ENCODE results near the gene ZNF862. TPM values are rescaled to one million over a fixed set of nuclear protein-coding genes. Genes with fewer than 3 reads are reported as not detected.

The ZNF862 gene
- total RNA-seq, 1 experiment from 2014 or later = 1.9 TPM

DNA sequence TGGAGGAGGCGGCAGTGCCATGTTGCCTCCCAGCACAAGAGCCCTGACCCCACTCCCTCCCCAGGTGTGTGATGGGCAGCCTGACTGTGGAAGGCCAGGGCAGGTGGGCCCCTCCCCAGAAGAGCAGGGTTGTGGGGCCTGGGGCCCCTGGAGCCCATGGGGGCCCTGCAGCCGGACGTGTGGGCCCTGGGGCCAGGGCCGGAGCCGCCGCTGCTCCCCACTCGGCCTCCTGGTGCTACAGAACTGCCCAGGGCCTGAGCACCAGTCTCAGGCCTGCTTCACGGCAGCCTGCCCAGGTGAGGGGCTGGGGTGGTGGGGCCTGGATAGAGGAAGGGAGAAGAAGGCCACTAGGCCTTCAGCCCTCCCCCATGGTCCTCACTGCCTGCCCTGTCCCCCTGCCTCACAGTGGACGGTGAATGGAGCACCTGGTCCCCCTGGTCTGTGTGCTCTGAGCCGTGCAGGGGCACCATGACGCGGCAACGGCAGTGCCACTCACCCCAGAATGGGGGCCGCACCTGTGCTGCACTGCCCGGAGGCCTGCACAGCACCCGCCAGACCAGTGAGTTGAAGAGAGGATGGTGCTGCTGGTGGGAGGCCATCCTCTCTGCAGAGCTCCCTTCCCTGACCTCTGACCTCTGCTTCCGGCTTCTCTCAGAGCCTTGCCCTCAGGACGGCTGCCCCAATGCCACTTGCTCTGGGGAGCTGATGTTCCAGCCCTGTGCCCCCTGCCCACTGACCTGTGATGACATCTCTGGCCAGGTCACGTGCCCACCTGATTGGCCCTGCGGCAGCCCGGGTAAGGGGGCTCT lies 46.6 kb upstream of the ZNF862 start:
- Histone ChIP-seq H2BK20ac (ENCODE audit: low read depth, low read length, poor library complexity, severe bottlenecking) (no peak overlapping the region), H3K4me1 (ENCODE audit: insufficient read depth, low read length) (no peaks in the 10 kb centered on the region), H2BK12ac (ENCODE audit: insufficient read length, low read depth, low read length) (no peak overlapping the region), H3K56ac (ENCODE audit: insufficient read length, low read depth, low read length) (no peak overlapping the region), H3K23ac (ENCODE audit: insufficient read length, low read depth, low read length) (no peak overlapping the region), H2AK5ac (ENCODE audit: insufficient read length, low read length) (no peak overlapping the region), H4K20me1 (ENCODE audit: control insufficient read depth, insufficient read depth, insufficient read length) (peaks cover 4% of the 10 kb centered on the region), H2AFZ (ENCODE audit: low read length) (no peak overlapping the region), H4K5ac (ENCODE audit: insufficient read length, low read depth, low read length) (no peak overlapping the region), H3K4ac (ENCODE audit: low read depth, low read length) (no peak overlapping the region), H3T11ph (ENCODE audit: low read length) (no peak overlapping the region), H3K79me2 (ENCODE audit: insufficient read depth, low read length) (no peaks in the 10 kb centered on the region), H3K4me2 (ENCODE audit: insufficient read depth, insufficient read length, low read length) (no peak overlapping the region), H3K14ac (ENCODE audit: insufficient read depth, low read length) (no peak overlapping the region), H2BK120ac (ENCODE audit: low read depth, low read length, poor library complexity, severe bottlenecking) (no peak overlapping the region), H3K9me3 (ENCODE audit: control insufficient read depth, low read depth, low read length) (no peaks in the 10 kb centered on the region), H2BK5ac (ENCODE audit: insufficient read length, low read length) (no peak overlapping the region), H4K8ac (replicated peaks; ENCODE audit: insufficient read length, low read depth, low read length) (no peak overlapping the region), H3K23me2 (ENCODE audit: insufficient read length, low read depth, low read length, poor library complexity, severe bottlenecking) (no peaks in the 10 kb centered on the region), H3K79me1 (ENCODE audit: insufficient read depth, low read depth, low read length, poor library complexity, severe bottlenecking) (no peaks in the 10 kb centered on the region), H3K9ac (ENCODE audit: extremely low read depth, insufficient read length, low read length) (no peak overlapping the region), H3K27ac (ENCODE audit: insufficient read length, low read depth, low read length) (no peak overlapping the region), H4K91ac (ENCODE audit: insufficient read length, low read depth, low read length) (no peak overlapping the region), H3K27me3 (ENCODE audit: insufficient read depth, low read length) (no peaks in the 10 kb centered on the region; the same call in 1 of the 2 replicates), H2BK15ac (ENCODE audit: low read depth, low read length) (no peak overlapping the region), H3K18ac (ENCODE audit: insufficient read length, low read depth, low read length) (no peak overlapping the region)
- Mint-ChIP-seq H3K27me3 (ENCODE audit: low read depth) (peaks cover 76% of the 10 kb centered on the region), H3K9me3 (no peaks in the 10 kb centered on the region), H3K36me3 (ENCODE audit: insufficient read depth in 1 of 3, low read depth in 3 of 3) (no peaks in the 10 kb centered on the region), H3K4me1 (peaks cover 0 to 14% of the 10 kb centered on the region in 2 experiments; a peak in 2 of 4 replicates), H3K4me3 (no peak overlapping the region), H3K27ac (no peak overlapping the region)
- TF ChIP-seq, protein P1, sequence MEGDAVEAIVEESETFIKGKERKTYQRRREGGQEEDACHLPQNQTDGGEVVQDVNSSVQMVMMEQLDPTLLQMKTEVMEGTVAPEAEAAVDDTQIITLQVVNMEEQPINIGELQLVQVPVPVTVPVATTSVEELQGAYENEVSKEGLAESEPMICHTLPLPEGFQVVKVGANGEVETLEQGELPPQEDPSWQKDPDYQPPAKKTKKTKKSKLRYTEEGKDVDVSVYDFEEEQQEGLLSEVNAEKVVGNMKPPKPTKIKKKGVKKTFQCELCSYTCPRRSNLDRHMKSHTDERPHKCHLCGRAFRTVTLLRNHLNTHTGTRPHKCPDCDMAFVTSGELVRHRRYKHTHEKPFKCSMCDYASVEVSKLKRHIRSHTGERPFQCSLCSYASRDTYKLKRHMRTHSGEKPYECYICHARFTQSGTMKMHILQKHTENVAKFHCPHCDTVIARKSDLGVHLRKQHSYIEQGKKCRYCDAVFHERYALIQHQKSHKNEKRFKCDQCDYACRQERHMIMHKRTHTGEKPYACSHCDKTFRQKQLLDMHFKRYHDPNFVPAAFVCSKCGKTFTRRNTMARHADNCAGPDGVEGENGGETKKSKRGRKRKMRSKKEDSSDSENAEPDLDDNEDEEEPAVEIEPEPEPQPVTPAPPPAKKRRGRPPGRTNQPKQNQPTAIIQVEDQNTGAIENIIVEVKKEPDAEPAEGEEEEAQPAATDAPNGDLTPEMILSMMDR (conservative IDR thresholded peaks at IDR 0.05) = no peak
- WGBS (ENCODE audit: extremely low coverage, insufficient read length, low lambda C conversion rate) = no CpG with 5 or more reads among the region's 21 CpGs
- DNase-seq = no peak

Data from H9 (cell line).